GM10266 (cell line): Measurements from ENCODE around the gene IL1RAP.

Experiments
- DNase-seq: peaks from one replicate; pipeline ENCODE4 v3.0.0; 2012; ENCODE audit errors: extremely low spot score
- CTCF ChIP-seq: IDR thresholded peaks from 2 replicates; pipeline ENCODE4 v1.5.1; 2012; ENCODE audit warnings: mild to moderate bottlenecking, low read depth; ENCODE audit not compliant: control insufficient read depth, insufficient read depth; ENCODE audit errors: missing control alignments

Gene IL1RAP

GRCh38 chr3:190562866-190563510, 49.1 kb downstream of the IL1RAP start:
- DNase-seq: no peak
- TF ChIP-seq CTCF: no peak

- no peak for TF ChIP-seq CTCF
- no peak for DNase-seq
These were observed 50.3 kb downstream of the IL1RAP start for GRCh38 chr3:190564175-190564574.

- no peak for DNase-seq
- TF ChIP-seq CTCF: no peak
These were observed 52.4 kb downstream of the IL1RAP start for GRCh38 chr3:190566043-190566933.

- DNase-seq: no peak
- TF ChIP-seq CTCF: no peak
These were observed 54.2 kb downstream of the IL1RAP start for GRCh38 chr3:190568036-190568435.

- no peak for TF ChIP-seq CTCF
- DNase-seq: no peak
These were observed 60.6 kb downstream of the IL1RAP start for GRCh38 chr3:190574473-190574872.

- no peak for DNase-seq
- no peak for TF ChIP-seq CTCF
These were observed 61.7 kb downstream of the IL1RAP start for GRCh38 chr3:190575437-190576185.
